B cell (primary cell): ENCODE measurements around the gene TRIM40. TPM values are rescaled to one million over a fixed set of nuclear protein-coding genes. Genes with fewer than 3 reads are reported as not detected.

Source experiments
- ATAC-seq: fragments of 200-7000 bp; cut with Tn5 transposase; one replicate; pipeline ENCODE4 v1.10.0; 2021; ENCODE audit warnings: low read depth, mild to moderate bottlenecking, moderate number of reproducible peaks, moderate library complexity
- CTCF ChIA-PET: fragments of 350-600 bp; sonication (Branson Sonifier 250); formaldehyde crosslinking; loops from one replicate; lab custom pipeline; 2021; ENCODE audit warnings: antibody characterized with exemption, inconsistent platforms; lab: Charles Lee
- POLR2A ChIA-PET: fragments of 350-600 bp; sonication (Branson Sonifier 250); formaldehyde crosslinking; loops from one replicate; lab custom pipeline; 2021; ENCODE audit warnings: antibody characterized with exemption; lab: Charles Lee
- DNase-seq: peaks from one replicate; pipeline ENCODE4 v3.0.0; 2013
- H2AFZ ChIP-seq: 2 replicates; pipeline ENCODE4 v1.6.1; 2012; ENCODE audit warnings: mild to moderate bottlenecking, low read depth, low read length; ENCODE audit not compliant: insufficient read depth, poor library complexity, severe bottlenecking
- H3K27ac ChIP-seq, 2 donors: 1 replicate in 1 of 2; 2 replicates in 1 of 2; pipeline ENCODE4 v1.5.1; 2012 to 2013; ENCODE audit warnings: low read length in 2 of 2, mild to moderate bottlenecking in 2 of 2, moderate library complexity in 1 of 2
- H3K27me3 ChIP-seq, 4 experiments: fragments of 200-600 bp in 1 of 4; sonication (generic) in 1 of 4; replicated peaks in 1 of 4; 1 replicate in 2 of 4; 2 replicates in 2 of 4; pipeline versions ENCODE4 v1.6.1 to v1.7.0; 2013 to 2016; ENCODE audit warnings: low read length in 3 of 4, mild to moderate bottlenecking in 2 of 4, mixed read lengths in 1 of 4, moderate library complexity in 1 of 4; ENCODE audit not compliant: insufficient read depth in 4 of 4, control insufficient read depth in 3 of 4; ENCODE audit errors: control extremely low read depth in 1 of 4
- H3K36me3 ChIP-seq, 2 experiments: replicated peaks in 1 of 2; 1 replicate in 1 of 2; 2 replicates in 1 of 2; pipeline versions ENCODE4 v1.6.1 to v1.7.1; 2013; ENCODE audit warnings: low read length in 1 of 2; ENCODE audit not compliant: insufficient read depth in 2 of 2, control insufficient read depth in 1 of 2; ENCODE audit errors: control extremely low read depth in 1 of 2, extremely low read depth in 1 of 2
- H3K4me1 ChIP-seq, 2 donors: fragments of 200-600 bp in 1 of 2; sonication (generic) in 1 of 2; 1 replicate in 1 of 2; 2 replicates in 1 of 2; pipeline versions ENCODE4 v1.5.1 to v1.6.1; 2013 to 2017; ENCODE audit warnings: low read length in 2 of 2; ENCODE audit not compliant: control insufficient read depth in 2 of 2, insufficient read depth in 2 of 2
- H3K4me2 ChIP-seq: replicated peaks from 2 replicates; pipeline ENCODE3; 2012; ENCODE audit warnings: mild to moderate bottlenecking, low read depth, low read length; ENCODE audit not compliant: poor library complexity, severe bottlenecking
- H3K4me3 ChIP-seq, 5 experiments: fragments of 200-600 bp in 1 of 5; sonication (generic) in 1 of 5; 1 replicate in 3 of 5; 2 replicates in 2 of 5; pipeline versions ENCODE4 v1.5.1 to v1.7.0; 2011 to 2016; ENCODE audit warnings: low read length in 4 of 5, mild to moderate bottlenecking in 4 of 5, low read depth in 2 of 5, control low read depth in 1 of 5, moderate library complexity in 1 of 5; ENCODE audit not compliant: insufficient read depth in 1 of 5; ENCODE audit errors: control extremely low read depth in 1 of 5, extremely low read depth in 1 of 5
- H3K79me2 ChIP-seq: fragments of 200-600 bp; sonication (generic); one replicate; pipeline ENCODE4 v1.6.0; 2016; ENCODE audit warnings: low read length; ENCODE audit not compliant: control insufficient read depth, insufficient read depth
- H3K9ac ChIP-seq: fragments of 200-600 bp; sonication (generic); 2 replicates; pipeline ENCODE4 v1.6.1; 2017; ENCODE audit warnings: mild to moderate bottlenecking, low read length, moderate library complexity
- H3K9me3 ChIP-seq, 3 donors: one replicate each; pipeline versions ENCODE4 v1.6.1 to v1.7.1; 2013; ENCODE audit warnings: low read length in 2 of 3; ENCODE audit not compliant: control insufficient read depth in 2 of 3, insufficient read depth in 1 of 3; ENCODE audit errors: control extremely low read depth in 1 of 3
- H4K20me1 ChIP-seq: 2 replicates; pipeline ENCODE4 v1.6.0; 2012; ENCODE audit warnings: mild to moderate bottlenecking, low read length; ENCODE audit not compliant: insufficient read depth, control insufficient read depth, poor library complexity, severe bottlenecking
- H3K27ac Mint-ChIP-seq: one replicate; pipeline ENCODE4 v1.8.0; 2021; ENCODE audit warnings: mixed read lengths
- H3K27me3 Mint-ChIP-seq: one replicate; pipeline ENCODE4 v1.8.0; 2021; ENCODE audit warnings: mixed read lengths
- H3K4me1 Mint-ChIP-seq: one replicate; pipeline ENCODE4 v1.8.0; 2021; ENCODE audit warnings: mixed read lengths
- H3K4me3 Mint-ChIP-seq: one replicate; pipeline ENCODE4 v1.8.0; 2021; ENCODE audit warnings: mixed read lengths
- H3K9me3 Mint-ChIP-seq: one replicate; pipeline ENCODE4 v1.8.0; 2022; ENCODE audit warnings: mixed read lengths; ENCODE audit not compliant: insufficient read depth
- CTCF ChIP-seq: fragments of 200-600 bp; IDR thresholded peaks from one replicate; pipeline ENCODE4 v1.8.0; 2022; ENCODE audit warnings: antibody characterized with exemption, mild to moderate bottlenecking
- EZH2 ChIP-seq: IDR thresholded peaks from 2 replicates; pipeline ENCODE4 v1.6.1; 2012; ENCODE audit warnings: borderline replicate concordance, low read depth, mild to moderate bottlenecking, moderate library complexity, low read length; ENCODE audit not compliant: insufficient read depth, poor library complexity, severe bottlenecking
- WGBS: methylation state at CpG from one replicate; pipeline ENCODE4 v1.1.5; 2013; ENCODE audit warnings: missing lambda C conversion rate; ENCODE audit not compliant: insufficient coverage; 5-methylcytosine and 5-hydroxymethylcytosine counted together
- intact Hi-C: fragments of 100-400 bp; cut with micrococcal nuclease; formaldehyde crosslinking; loops from one replicate; pipeline ENCODE4 v1.10.0; 2022
- polyA plus RNA-seq: library from polyadenylated mRNA; depleted of rRNA; stranded (reverse); fragments of >200 nt; gene quantifications from 2 replicates; pipeline ENCODE4 v1.2.3, GENCODE V29; 2012
- total RNA-seq, 2 donors: library from RNA; stranded (reverse); fragments of 120-200 nt in 1 of 2; gene quantifications; 1 replicate in 1 of 2; 2 replicates in 1 of 2; pipeline versions ENCODE4 v1.2.3 to v1.2.4, GENCODE V29; 2013 to 2022

The TRIM40 gene
- total and polyA plus RNA-seq, 2 donors (not counting 1 experiment from before 2014, with no cell fraction given), result not detected

DNA sequence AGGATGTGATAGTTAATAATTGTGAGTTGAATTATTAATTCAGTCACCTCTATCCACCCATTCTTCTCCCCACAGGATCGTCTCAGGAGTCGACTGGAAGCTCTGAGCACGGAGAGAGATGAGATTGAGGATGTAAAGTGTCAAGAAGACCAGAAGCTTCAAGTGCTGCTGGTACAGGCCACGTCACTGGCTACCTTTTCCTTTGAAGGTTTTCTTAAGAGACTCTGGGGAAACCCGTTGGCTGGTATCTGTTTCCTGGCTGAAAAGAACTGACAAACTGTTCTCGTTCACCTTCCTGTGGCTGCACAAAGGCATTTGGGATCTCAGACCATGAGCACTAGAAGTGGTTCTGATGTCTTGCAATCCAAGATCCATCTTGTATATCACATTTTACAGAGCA is 31.2 kb downstream of the TRIM40 start:
- Histone ChIP-seq H3K4me1 (peaks cover 5 to 8% of the 10 kb centered on the region in 2 donors), H3K27me3 (peaks cover 0 to 47% (median 24%) of the 10 kb centered on the region in 4 experiments), H3K4me2 (no peak overlapping the region), H3K9ac (no peak overlapping the region), H4K20me1 (no peaks in the 10 kb centered on the region), H3K27ac (no peak overlapping the region), H2AFZ (no peak overlapping the region), H3K79me2 (no peaks in the 10 kb centered on the region), H3K36me3 (no peaks in the 10 kb centered on the region), H3K4me3 (no peak overlapping the region), H3K9me3 (peaks cover 0 to 3% (median 0%) of the 10 kb centered on the region in 3 donors)
- Mint-ChIP-seq H3K9me3 (no peaks in the 10 kb centered on the region), H3K27me3 (peaks cover 60% of the 10 kb centered on the region), H3K27ac (no peak overlapping the region), H3K4me3 (no peak overlapping the region), H3K4me1 (peaks cover 4% of the 10 kb centered on the region)
- ChIA-PET CTCF (interaction anchor here (0.6 kb wide), 1 partner anchor 189 kb away, joined by 3 read pairs; no protein-coding TSS in a partner anchor), POLR2A (no interaction called here)
- no peak for TF ChIP-seq CTCF
- DNase-seq (no peak), ATAC-seq (no peak)
- WGBS, result 34% methylated on average over 5 of the region's 6 CpGs
- intact Hi-C loops, result no loop called here

- no peaks in the 10 kb centered on the region for H3K9me3 Mint-ChIP-seq
- H2AFZ ChIP-seq, result no peak overlapping the region
- no peak overlapping the region for H3K27ac ChIP-seq
- CTCF ChIA-PET, result interaction anchor here (1.0 to 1.3 kb wide), 2 partner anchors 8 to 44 kb away, joined by 3 to 4 read pairs; partner anchors contain the start of gene TRIM26
- no peaks in the 10 kb centered on the region for H3K36me3 ChIP-seq
- peaks cover 0 to 3% (median 0%) of the 10 kb centered on the region in 3 donors for H3K9me3 ChIP-seq
- no CpG with 5 or more reads among the region's 1 CpG for WGBS
- H3K4me2 ChIP-seq, result no peak overlapping the region
- intact Hi-C loops, result no loop called here
- ATAC-seq (no peak), DNase-seq (no peak)
- H3K4me1 ChIP-seq, result peaks cover 8 to 12% of the 10 kb centered on the region in 2 donors
- H3K4me3 Mint-ChIP-seq, result no peak overlapping the region
- H3K27me3 Mint-ChIP-seq, result peaks cover 66% of the 10 kb centered on the region
- no peaks in the 10 kb centered on the region for H3K79me2 ChIP-seq
- H3K9ac ChIP-seq, result no peak overlapping the region
- H3K27ac Mint-ChIP-seq, result no peak overlapping the region
- no peak overlapping the region for H3K4me3 ChIP-seq
- peaks cover 0 to 51% (median 33%) of the 10 kb centered on the region in 4 experiments for H3K27me3 ChIP-seq
- TF ChIP-seq EZH2 (no peak), CTCF (no peak)
- H3K4me1 Mint-ChIP-seq, result peaks cover 4% of the 10 kb centered on the region
- no peaks in the 10 kb centered on the region for H4K20me1 ChIP-seq
- POLR2A ChIA-PET, result no interaction called here
These were observed 32.8 kb downstream of the TRIM40 start for GRCh38 chr6:30168741-30169140.
